PC-3 (cell line): Measurements from ENCODE around the gene SLC35A4. TPM values are rescaled to one million over a fixed set of nuclear protein-coding genes. Genes with fewer than 3 reads are reported as not detected.

ENCODE experiments used
- ATAC-seq: fragments of 200-7000 bp; cut with Tn5 transposase; 2 replicates; pipeline ENCODE4 v1.9.1; 2020; ENCODE audit warnings: mild to moderate bottlenecking, moderate library complexity
- BruUV-seq: library from RNA; stranded (reverse); fragments of 400-500 nt; replicated peaks from 2 replicates; lab custom pipeline; 2021; lab: Mats Ljungman, UMichigan
- CTCF ChIA-PET: fragments of 300-600 bp; sonication (Branson Sonifier 250); formaldehyde crosslinking; loops from one replicate; lab custom pipeline; 2022; ENCODE audit warnings: antibody characterized with exemption; lab: Charles Lee
- POLR2A ChIA-PET: fragments of 300-600 bp; sonication (Branson Sonifier 250); formaldehyde crosslinking; loops from one replicate; lab custom pipeline; 2022; ENCODE audit warnings: antibody characterized with exemption; ENCODE audit not compliant: unreplicated experiment; lab: Charles Lee
- DNase-seq: peaks from one replicate; pipeline ENCODE4 v3.0.0-alpha.2; 2015
- H2AFZ ChIP-seq: fragments of 300-600 bp; sonication (generic); 2 replicates; pipeline ENCODE4 v1.6.0; 2016; ENCODE audit warnings: antibody characterized with exemption, low read length
- H3F3A ChIP-seq: fragments of 300-600 bp; sonication (generic); one replicate; pipeline ENCODE4 v1.6.0; 2017; ENCODE audit warnings: antibody characterized with exemption, low read length, control low read depth, mild to moderate bottlenecking; ENCODE audit not compliant: unreplicated experiment
- H3K27ac ChIP-seq: fragments of 300-600 bp; sonication (generic); 2 replicates; pipeline ENCODE4 v1.5.1; 2016; ENCODE audit warnings: mild to moderate bottlenecking, low read length
- H3K27me3 ChIP-seq: fragments of 300-600 bp; sonication (generic); 2 replicates; pipeline ENCODE4 v1.6.1; 2016; ENCODE audit warnings: low read length, mixed read lengths
- H3K36me3 ChIP-seq: fragments of 300-600 bp; sonication (generic); 2 replicates; pipeline ENCODE4 v1.6.1; 2016; ENCODE audit warnings: low read depth, mixed run types, low read length, mixed read lengths
- H3K4me1 ChIP-seq: fragments of 300-600 bp; sonication (generic); 2 replicates; pipeline ENCODE4 v1.5.1; 2016; ENCODE audit warnings: low read length; ENCODE audit not compliant: insufficient read depth
- H3K4me2 ChIP-seq: fragments of 300-600 bp; sonication (generic); 2 replicates; pipeline ENCODE4 v1.6.0; 2016; ENCODE audit warnings: low read length
- H3K4me3 ChIP-seq: fragments of 300-600 bp; sonication (generic); 2 replicates; pipeline ENCODE4 v1.5.1; 2016; ENCODE audit warnings: mild to moderate bottlenecking, low read length, mixed read lengths
- H3K79me2 ChIP-seq: fragments of 300-600 bp; sonication (generic); 2 replicates; pipeline ENCODE4 v1.6.1; 2017; ENCODE audit warnings: low read length, mixed read lengths
- H3K9ac ChIP-seq: fragments of 300-600 bp; sonication (generic); 2 replicates; pipeline ENCODE4 v1.6.0; 2016; ENCODE audit warnings: mild to moderate bottlenecking, low read length
- H3K9me2 ChIP-seq: fragments of 300-600 bp; sonication (generic); replicated peaks from 2 replicates; pipeline ENCODE4 v1.6.1; 2016; ENCODE audit warnings: mixed run types, low read length, mixed read lengths
- H3K9me3 ChIP-seq: fragments of 300-600 bp; sonication (generic); 2 replicates; pipeline ENCODE4 v1.6.1; 2016; ENCODE audit warnings: low read length, mixed read lengths
- H4K20me1 ChIP-seq: fragments of 300-600 bp; sonication (generic); 2 replicates; pipeline ENCODE4 v1.6.1; 2016; ENCODE audit warnings: low read length, mixed read lengths
- EZH2 ChIP-seq: fragments of 300-600 bp; sonication (generic); IDR thresholded peaks from one replicate; pipeline ENCODE4 v1.6.1; 2017; ENCODE audit warnings: antibody characterized with exemption, mild to moderate bottlenecking, low read length; ENCODE audit not compliant: unreplicated experiment
- EZH2phosphoT487 ChIP-seq: fragments of 300-600 bp; sonication (generic); IDR thresholded peaks from 2 replicates; pipeline ENCODE4 v1.6.1; 2018; ENCODE audit warnings: mild to moderate bottlenecking, antibody characterized with exemption, low read length, borderline replicate concordance
- intact Hi-C: fragments of 100-400 bp; cut with micrococcal nuclease; formaldehyde crosslinking; loops from 2 replicates; pipeline ENCODE4 v1.9.0; 2023
- total RNA-seq: library from RNA; depleted of rRNA; stranded (reverse); fragments of >200 nt; gene quantifications from 2 replicates; pipeline ENCODE4 v1.2.3, GENCODE V29; 2014
- TF ChIP-seq, protein P1 (sequence below): fragments of 300-600 bp; sonication (generic); conservative IDR thresholded peaks from 2 replicates; pipeline ENCODE4 v1.5.1; 2017; ENCODE audit warnings: antibody characterized with exemption, low read depth, mild to moderate bottlenecking, low read length

Gene SLC35A4
- total RNA-seq, 1 experiment from 2014 or later, result 25.0 TPM

DNA sequence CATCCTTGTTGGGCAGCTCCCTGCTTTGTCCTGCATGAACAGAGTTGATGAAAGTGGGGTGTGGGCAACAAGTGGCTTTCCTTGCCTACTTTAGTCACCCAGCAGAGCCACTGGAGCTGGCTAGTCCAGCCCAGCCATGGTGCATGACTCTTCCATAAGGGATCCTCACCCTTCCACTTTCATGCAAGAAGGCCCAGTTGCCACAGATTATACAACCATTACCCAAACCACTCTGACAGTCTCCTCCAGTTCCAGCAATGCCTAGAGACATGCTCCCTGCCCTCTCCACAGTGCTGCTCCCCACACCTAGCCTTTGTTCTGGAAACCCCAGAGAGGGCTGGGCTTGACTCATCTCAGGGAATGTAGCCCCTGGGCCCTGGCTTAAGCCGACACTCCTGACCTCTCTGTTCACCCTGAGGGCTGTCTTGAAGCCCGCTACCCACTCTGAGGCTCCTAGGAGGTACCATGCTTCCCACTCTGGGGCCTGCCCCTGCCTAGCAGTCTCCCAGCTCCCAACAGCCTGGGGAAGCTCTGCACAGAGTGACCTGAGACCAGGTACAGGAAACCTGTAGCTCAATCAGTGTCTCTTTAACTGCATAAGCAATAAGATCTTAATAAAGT is 3.9 kb downstream of the SLC35A4 start:
- Histone ChIP-seq H3K27me3 (no peaks in the 10 kb centered on the region), H3K79me2 (peaks cover 31% of the 10 kb centered on the region), H3F3A (no peaks in the 10 kb centered on the region), H3K9ac (no peak overlapping the region), H3K36me3 (peaks cover 13% of the 10 kb centered on the region; the same call in 1 of the 2 replicates), H4K20me1 (no peaks in the 10 kb centered on the region), H2AFZ (no peak overlapping the region), H3K4me3 (no peak overlapping the region), H3K4me1 (peaks cover 15% of the 10 kb centered on the region), H3K9me2 (no peaks in the 10 kb centered on the region), H3K9me3 (no peaks in the 10 kb centered on the region), H3K4me2 (no peak overlapping the region), H3K27ac (no peak overlapping the region)
- no TSS peak for BruUV-seq
- intact Hi-C loops, result no loop called here
- ATAC-seq (no peak), DNase-seq (no peak)
- CTCF ChIA-PET, result no interaction called here
- no peak for TF ChIP-seq EZH2phosphoT487
- TF ChIP-seq EZH2, result no peak
- TF ChIP-seq, protein P1, sequence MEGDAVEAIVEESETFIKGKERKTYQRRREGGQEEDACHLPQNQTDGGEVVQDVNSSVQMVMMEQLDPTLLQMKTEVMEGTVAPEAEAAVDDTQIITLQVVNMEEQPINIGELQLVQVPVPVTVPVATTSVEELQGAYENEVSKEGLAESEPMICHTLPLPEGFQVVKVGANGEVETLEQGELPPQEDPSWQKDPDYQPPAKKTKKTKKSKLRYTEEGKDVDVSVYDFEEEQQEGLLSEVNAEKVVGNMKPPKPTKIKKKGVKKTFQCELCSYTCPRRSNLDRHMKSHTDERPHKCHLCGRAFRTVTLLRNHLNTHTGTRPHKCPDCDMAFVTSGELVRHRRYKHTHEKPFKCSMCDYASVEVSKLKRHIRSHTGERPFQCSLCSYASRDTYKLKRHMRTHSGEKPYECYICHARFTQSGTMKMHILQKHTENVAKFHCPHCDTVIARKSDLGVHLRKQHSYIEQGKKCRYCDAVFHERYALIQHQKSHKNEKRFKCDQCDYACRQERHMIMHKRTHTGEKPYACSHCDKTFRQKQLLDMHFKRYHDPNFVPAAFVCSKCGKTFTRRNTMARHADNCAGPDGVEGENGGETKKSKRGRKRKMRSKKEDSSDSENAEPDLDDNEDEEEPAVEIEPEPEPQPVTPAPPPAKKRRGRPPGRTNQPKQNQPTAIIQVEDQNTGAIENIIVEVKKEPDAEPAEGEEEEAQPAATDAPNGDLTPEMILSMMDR, result no peak
- POLR2A ChIA-PET, result no interaction called here

DNA sequence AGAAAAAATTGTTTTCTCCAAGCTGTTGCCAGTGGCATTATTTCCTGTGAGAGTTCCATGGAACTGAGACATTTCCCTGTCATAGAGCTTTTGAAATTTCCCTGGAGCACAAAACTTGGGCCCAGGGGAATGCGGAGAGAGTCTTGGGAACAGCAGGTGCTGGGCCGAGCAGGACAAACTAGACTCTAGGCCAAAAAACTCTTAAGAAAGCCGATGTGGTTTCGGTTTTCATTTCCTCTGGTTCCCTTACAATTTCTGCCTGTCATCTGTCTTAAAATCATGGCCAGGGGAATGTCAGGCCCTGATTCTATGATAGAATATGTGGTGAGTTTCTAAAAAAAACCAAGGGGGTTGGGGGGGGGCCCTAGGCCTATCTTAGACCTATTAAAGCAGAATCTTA is 4.6 kb downstream of the SLC35A4 start:
- BruUV-seq, result no TSS peak
- Histone ChIP-seq H3K27me3 (no peaks in the 10 kb centered on the region), H2AFZ (no peak overlapping the region), H3K4me1 (peaks cover 12% of the 10 kb centered on the region), H3F3A (no peaks in the 10 kb centered on the region), H3K4me3 (no peak overlapping the region), H4K20me1 (no peaks in the 10 kb centered on the region), H3K27ac (no peak overlapping the region), H3K9ac (no peak overlapping the region), H3K79me2 (peaks cover 27% of the 10 kb centered on the region), H3K4me2 (no peak overlapping the region), H3K9me3 (no peaks in the 10 kb centered on the region), H3K9me2 (no peaks in the 10 kb centered on the region), H3K36me3 (peaks cover 13% of the 10 kb centered on the region; the same call in 1 of the 2 replicates)
- POLR2A ChIA-PET, result no interaction called here
- no peak for DNase-seq
- no peak for ATAC-seq
- CTCF ChIA-PET, result no interaction called here
- TF ChIP-seq, protein P1, result no peak
- no peak for TF ChIP-seq EZH2
- TF ChIP-seq EZH2phosphoT487, result no peak
- intact Hi-C loops, result no loop called here

DNA sequence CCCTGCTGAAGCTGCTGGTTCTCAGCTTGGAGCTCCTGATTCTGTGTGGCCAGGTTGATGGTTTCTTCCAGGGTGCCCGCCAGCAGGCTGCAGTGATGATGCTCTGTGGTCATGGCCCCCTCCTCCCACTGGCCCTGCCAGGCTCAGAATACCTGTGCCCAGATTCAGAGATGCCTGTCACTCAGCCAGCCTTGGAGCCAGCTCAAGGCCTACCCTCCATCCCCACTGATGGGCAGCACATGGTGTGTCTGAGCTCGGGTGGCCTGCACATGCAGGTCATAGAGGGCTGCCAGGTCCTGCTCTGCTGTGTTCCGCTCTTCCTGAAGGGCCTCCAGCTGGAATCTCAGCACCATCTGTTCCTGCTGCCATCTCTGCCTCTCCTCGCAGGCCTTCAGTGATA is 5.4 kb downstream of the SLC35A4 start:
- Histone ChIP-seq H3K9ac (no peak overlapping the region), H3K9me3 (no peaks in the 10 kb centered on the region), H3K4me1 (peaks cover 12% of the 10 kb centered on the region), H3K27me3 (no peaks in the 10 kb centered on the region), H3K27ac (no peak overlapping the region), H2AFZ (no peak overlapping the region), H3K36me3 (peaks cover 13% of the 10 kb centered on the region; the same call in 1 of the 2 replicates), H3F3A (no peaks in the 10 kb centered on the region), H3K4me3 (no peak overlapping the region), H3K9me2 (no peaks in the 10 kb centered on the region), H3K79me2 (peaks cover 23% of the 10 kb centered on the region), H4K20me1 (no peaks in the 10 kb centered on the region), H3K4me2 (no peak overlapping the region)
- DNase-seq (no peak), ATAC-seq (no peak)
- CTCF ChIA-PET, result no interaction called here
- no peak for TF ChIP-seq EZH2
- TF ChIP-seq, protein P1, result no peak
- TF ChIP-seq EZH2phosphoT487, result no peak
- intact Hi-C loops, result no loop called here
- BruUV-seq, result no TSS peak
- POLR2A ChIA-PET, result no interaction called here
